ENCODE data around the gene ENTPD7.

ENTPD7 gene

DNA sequence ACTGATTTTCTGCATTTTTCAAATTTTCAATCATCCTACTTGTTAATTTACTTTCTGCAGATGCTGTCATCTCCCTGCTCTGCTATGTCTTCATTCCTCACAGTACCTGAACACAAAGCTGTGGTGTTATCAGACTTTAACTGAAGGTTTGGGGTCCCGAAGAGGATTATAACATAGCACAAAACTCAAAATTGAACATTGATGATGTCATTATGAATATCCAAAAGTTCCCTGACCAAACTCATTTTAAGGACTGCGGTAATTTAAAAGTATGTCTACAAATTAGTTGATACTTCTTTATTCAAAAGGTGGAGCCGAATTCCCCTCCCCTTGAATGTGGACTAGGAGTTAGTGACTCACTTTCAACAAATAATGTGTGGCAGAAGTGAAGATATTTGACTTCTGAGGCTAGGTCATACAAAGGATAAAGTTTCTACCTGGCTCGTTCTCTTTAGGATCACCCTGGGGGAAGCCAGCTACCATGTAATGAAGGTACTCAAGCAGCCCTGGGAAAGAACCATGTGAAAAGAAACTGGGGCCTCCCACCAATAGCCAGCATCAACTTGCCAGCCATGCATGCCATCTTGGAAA is 6.4 kb upstream of the ENTPD7 start:
- H3K36me3 ChIP-seq, result no peaks in the 10 kb centered on the region
- no peak for TF ChIP-seq CTCF (IDR thresholded peaks at IDR 0.05)
- no peaks in the 10 kb centered on the region for H3K9me3 ChIP-seq
- H3K27ac ChIP-seq, result no peak overlapping the region
- no peaks in the 10 kb centered on the region for H3K27me3 ChIP-seq
- H3K4me3 ChIP-seq (ENCODE audit: low read depth in 1 of 2, low read length in 1 of 2), result no peak overlapping the region
- peaks cover 43 to 45% of the 10 kb centered on the region in 2 experiments for H3K4me1 ChIP-seq (ENCODE audit: control insufficient read depth in 1 of 2, insufficient read depth in 1 of 2, low read depth in 1 of 2, low read length in 1 of 2)

GRCh38 chr10:99654390-99655175 is 4.7 kb upstream of the ENTPD7 start:
- no peaks in the 10 kb centered on the region for H3K9me3 ChIP-seq
- H3K27ac ChIP-seq, result peak overlapping the region; percentile 87
- H3K36me3 ChIP-seq, result no peaks in the 10 kb centered on the region
- peak overlapping the region in 1 of 2 experiments; percentile 35 for H3K4me3 ChIP-seq (ENCODE audit: low read depth in 1 of 2, low read length in 1 of 2)
- H3K27me3 ChIP-seq, result no peaks in the 10 kb centered on the region
- H3K4me1 ChIP-seq (ENCODE audit: control insufficient read depth in 1 of 2, insufficient read depth in 1 of 2, low read depth in 1 of 2, low read length in 1 of 2), result peaks cover 56 to 58% of the 10 kb centered on the region in 2 experiments
- TF ChIP-seq CTCF (IDR thresholded peaks at IDR 0.05), result no peak

DNA sequence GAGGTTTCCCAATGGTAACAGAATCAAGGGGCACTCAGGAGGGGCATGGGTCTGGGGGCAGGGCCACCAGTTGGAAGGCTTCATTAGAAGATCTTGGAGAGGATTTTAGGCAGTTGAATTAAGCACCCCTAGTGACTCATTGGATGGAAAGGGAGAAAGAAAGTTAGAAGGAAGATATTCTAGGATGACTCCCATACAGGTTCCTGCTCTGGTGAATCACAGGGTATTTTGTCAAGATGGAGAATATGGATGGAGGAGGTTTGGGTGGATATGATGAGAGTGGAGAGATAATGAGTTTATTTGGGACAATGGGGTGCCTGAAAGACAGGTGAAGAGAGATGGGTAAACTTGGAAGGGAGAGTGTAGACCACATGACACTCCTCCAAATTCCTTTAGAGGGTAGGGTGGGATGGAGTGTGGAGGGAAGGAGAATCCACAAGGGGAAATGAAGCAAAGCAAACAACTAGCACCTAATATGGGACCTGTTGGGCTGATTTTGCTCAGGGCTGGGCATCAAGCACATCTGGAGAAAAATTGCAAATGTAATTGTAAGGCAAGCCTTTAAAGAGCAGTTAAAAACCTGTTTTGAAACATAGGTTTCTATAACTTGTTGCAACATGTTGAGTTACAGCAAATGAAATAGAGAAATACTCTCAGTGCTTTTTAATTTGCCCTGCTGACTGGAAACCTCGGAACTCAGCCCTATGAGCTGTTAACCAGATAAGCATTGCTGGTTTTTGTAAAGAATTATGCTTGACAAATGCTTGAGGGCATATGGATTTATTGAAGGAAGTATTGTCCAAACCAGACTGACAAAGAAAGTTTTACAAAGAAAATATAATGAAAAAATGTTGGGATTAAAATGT is 2.9 kb upstream of the ENTPD7 start:
- Histone ChIP-seq H3K4me1 (ENCODE audit: control insufficient read depth in 1 of 2, insufficient read depth in 1 of 2, low read depth in 1 of 2, low read length in 1 of 2) (peaks cover 65 to 77% of the 10 kb centered on the region in 2 experiments), H3K4me3 (ENCODE audit: low read depth in 1 of 2, low read length in 1 of 2) (no peak overlapping the region), H3K27me3 (no peaks in the 10 kb centered on the region), H3K36me3 (no peaks in the 10 kb centered on the region), H3K9me3 (no peaks in the 10 kb centered on the region), H3K27ac (peak overlapping the region; percentile 87)
- TF ChIP-seq CTCF (IDR thresholded peaks at IDR 0.05), result no peak

DNA sequence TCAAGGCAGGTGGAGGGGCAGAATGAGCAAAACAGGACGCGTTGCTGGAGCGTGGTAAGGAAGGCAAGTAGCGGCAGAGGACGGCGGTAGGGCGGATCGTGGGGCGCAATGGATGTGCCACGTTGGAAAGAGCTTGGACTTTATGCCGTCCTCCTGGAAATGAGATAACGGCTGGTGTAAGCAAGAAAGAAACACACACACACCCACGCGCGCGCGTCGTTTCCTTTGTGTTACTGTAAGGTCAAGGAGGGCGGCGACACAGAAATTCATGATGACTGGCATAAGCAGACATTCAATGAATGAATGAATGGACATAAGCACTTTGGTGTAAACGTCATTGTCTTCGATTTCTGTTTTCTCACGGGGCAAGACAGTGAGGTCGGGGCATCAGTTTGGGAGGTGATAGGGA is 683 bp upstream of the ENTPD7 start:
- TF ChIP-seq CTCF (IDR thresholded peaks at IDR 0.05), result no peak
- Histone ChIP-seq H3K4me1 (ENCODE audit: control insufficient read depth in 1 of 2, insufficient read depth in 1 of 2, low read depth in 1 of 2, low read length in 1 of 2) (peaks cover 64 to 90% of the 10 kb centered on the region in 2 experiments), H3K27ac (peak overlapping the region; percentile 87)

GRCh38 chr10:99659868-99660366 is 608 bp downstream of the ENTPD7 start:
- peak overlapping the region; percentile 87 for H3K27ac ChIP-seq
- H3K4me1 ChIP-seq (ENCODE audit: control insufficient read depth in 1 of 2, insufficient read depth in 1 of 2, low read depth in 1 of 2, low read length in 1 of 2), result peaks cover 51 to 77% of the 10 kb centered on the region in 2 experiments
- no peaks in the 10 kb centered on the region for H3K9me3 ChIP-seq
- TF ChIP-seq CTCF (IDR thresholded peaks at IDR 0.05), result no peak
- no peaks in the 10 kb centered on the region for H3K36me3 ChIP-seq
- no peaks in the 10 kb centered on the region for H3K27me3 ChIP-seq
- H3K4me3 ChIP-seq (ENCODE audit: low read depth in 1 of 2, low read length in 1 of 2), result peak overlapping the region; percentile 73 to 84

More for the DNA sequence above, 683 bp upstream of the ENTPD7 start:
- Histone ChIP-seq H3K27me3 (no peaks in the 10 kb centered on the region), H3K36me3 (no peaks in the 10 kb centered on the region), H3K4me3 (ENCODE audit: low read depth in 1 of 2, low read length in 1 of 2) (peak overlapping the region; percentile 73 to 84), H3K9me3 (no peaks in the 10 kb centered on the region)
